HEK293T (cell line): ENCODE measurements around the gene NEURL1.
A peak's percentile ranks its signal among the peaks of the same experiment; 100 is the strongest.

Source experiments
- CTCF ChIA-PET: fragments of 350-600 bp; formaldehyde crosslinking; extraction: SDS; loops from one replicate; lab custom pipeline; 2021; ENCODE audit warnings: antibody characterized with exemption, inconsistent platforms; lab: Yijun Ruan, JAX
- POLR2A ChIA-PET: fragments of 350-600 bp; formaldehyde crosslinking; extraction: SDS; loops from one replicate; lab custom pipeline; 2020; ENCODE audit warnings: antibody characterized with exemption, inconsistent platforms; lab: Yijun Ruan, JAX
- DNase-seq: peaks from one replicate; pipeline ENCODE4 v3.0.0; 2012; ENCODE audit warnings: mixed read lengths; ENCODE audit errors: extremely low spot score
- ARNT ChIP-seq: fragments of 450-650 bp; IDR thresholded peaks from 2 replicates; pipeline ENCODE4 v1.6.1; 2017; ENCODE audit warnings: mild to moderate bottlenecking
- BHLHE40 ChIP-seq: fragments of 450-650 bp; IDR thresholded peaks from 2 replicates; pipeline ENCODE4 v1.6.1; 2016; ENCODE audit warnings: mild to moderate bottlenecking, moderate library complexity, borderline replicate concordance
- CTBP1 ChIP-seq: fragments of 450-650 bp; IDR thresholded peaks from 2 replicates; pipeline ENCODE4 v1.6.1; 2016; ENCODE audit warnings: borderline replicate concordance
- ELF4 ChIP-seq: fragments of 450-650 bp; IDR thresholded peaks from 2 replicates; pipeline ENCODE4 v1.6.1; 2017; ENCODE audit warnings: antibody characterized with exemption
- FOXA1 ChIP-seq: fragments of 450-650 bp; IDR thresholded peaks from 2 replicates; pipeline ENCODE4 v1.6.1; 2016; ENCODE audit warnings: mild to moderate bottlenecking
- FOXK2 ChIP-seq: fragments of 450-650 bp; IDR thresholded peaks from 2 replicates; pipeline ENCODE4 v1.6.1; 2016; ENCODE audit warnings: mild to moderate bottlenecking
- FOXM1 ChIP-seq: fragments of 450-650 bp; IDR thresholded peaks from 2 replicates; pipeline ENCODE4 v1.6.1; 2017; ENCODE audit warnings: mild to moderate bottlenecking, borderline replicate concordance
- HDGF ChIP-seq: fragments of 450-650 bp; IDR thresholded peaks from 2 replicates; pipeline ENCODE4 v1.6.1; 2017; ENCODE audit warnings: antibody characterized with exemption, borderline replicate concordance
- L3MBTL2 ChIP-seq: fragments of 450-650 bp; conservative IDR thresholded peaks from 2 replicates; pipeline ENCODE4 v1.6.1; 2016; ENCODE audit warnings: mild to moderate bottlenecking
- LEF1 ChIP-seq: fragments of 450-650 bp; IDR thresholded peaks from 2 replicates; pipeline ENCODE4 v1.6.1; 2017; ENCODE audit warnings: mild to moderate bottlenecking, borderline replicate concordance
- NFRKB ChIP-seq: fragments of 450-650 bp; IDR thresholded peaks from 2 replicates; pipeline ENCODE4 v1.6.1; 2016; ENCODE audit warnings: mild to moderate bottlenecking, moderate library complexity
- PKNOX1 ChIP-seq: fragments of 450-650 bp; IDR thresholded peaks from 2 replicates; pipeline ENCODE4 v1.6.1; 2016
- SP1 ChIP-seq: fragments of 450-650 bp; IDR thresholded peaks from 2 replicates; pipeline ENCODE4 v1.6.1; 2017
- SUZ12 ChIP-seq: fragments of 450-650 bp; IDR thresholded peaks from 2 replicates; pipeline ENCODE4 v1.6.1; 2016; ENCODE audit warnings: mild to moderate bottlenecking
- TARDBP ChIP-seq: fragments of 450-650 bp; IDR thresholded peaks from 2 replicates; pipeline ENCODE4 v1.6.1; 2016
- ZNF384 ChIP-seq: fragments of 450-650 bp; IDR thresholded peaks from 2 replicates; pipeline ENCODE4 v1.6.1; 2016

The NEURL1 gene

GRCh38 chr10:103592186-103593021, 98.9 kb downstream of the NEURL1 start:
- CTCF ChIA-PET, result interaction anchor here (0.6 to 2.0 kb wide), 5 partner anchors 10 to 307 kb away, joined by 3 to 7 read pairs (median 3); no protein-coding TSS in a partner anchor
- POLR2A ChIA-PET, result no interaction called here
- TF ChIP-seq LEF1, result no peak
- no peak for TF ChIP-seq FOXK2
- no peak for TF ChIP-seq NFRKB
- TF ChIP-seq ZNF384, result no peak
- TF ChIP-seq HDGF, result no peak
- TF ChIP-seq ARNT, result no peak
- no peak for TF ChIP-seq FOXA1
- TF ChIP-seq FOXM1, result no peak
- TF ChIP-seq TARDBP, result no peak
- peak; percentile 85 for DNase-seq

- POLR2A ChIA-PET, result no interaction called here
- CTCF ChIA-PET, result interaction anchor here (0.6 to 2.0 kb wide), 6 partner anchors 11 to 306 kb away, joined by 3 to 7 read pairs (median 4); no protein-coding TSS in a partner anchor
- no peak for TF ChIP-seq SUZ12
- DNase-seq, result no peak
These were observed 99.6 kb downstream of the NEURL1 start for GRCh38 chr10:103593022-103593570.

GRCh38 chr10:103595933-103596726, 102.6 kb downstream of the NEURL1 start:
- POLR2A ChIA-PET, result interaction anchor here (1.3 kb wide), 1 partner anchor 64 kb away, joined by 3 read pairs; no protein-coding TSS in a partner anchor
- no peak for TF ChIP-seq PKNOX1
- no peak for TF ChIP-seq FOXA1
- TF ChIP-seq BHLHE40, result no peak
- no peak for TF ChIP-seq ARNT
- no peak for TF ChIP-seq HDGF
- TF ChIP-seq TARDBP, result no peak
- no peak for TF ChIP-seq ZNF384
- CTCF ChIA-PET, result interaction anchor here (0.6 to 3.3 kb wide), 2 partner anchors 90 to 241 kb away, joined by 4 to 21 read pairs; no protein-coding TSS in a partner anchor
- no peak for DNase-seq

GRCh38 chr10:103597003-103597402, 103.5 kb downstream of the NEURL1 start:
- TF ChIP-seq FOXA1, result no peak
- no peak for TF ChIP-seq BHLHE40
- TF ChIP-seq TARDBP, result no peak
- TF ChIP-seq SP1, result no peak
- no peak for TF ChIP-seq FOXM1
- no peak for TF ChIP-seq HDGF
- no peak for TF ChIP-seq CTBP1
- no peak for TF ChIP-seq ELF4
- no peak for TF ChIP-seq L3MBTL2
- no peak for TF ChIP-seq SUZ12
- no peak for TF ChIP-seq ZNF384
- no peak for TF ChIP-seq NFRKB
- TF ChIP-seq PKNOX1, result no peak
- no peak for TF ChIP-seq ARNT
- no peak for DNase-seq
- POLR2A ChIA-PET, result interaction anchor here (1.3 kb wide), 1 partner anchor 64 kb away, joined by 3 read pairs; no protein-coding TSS in a partner anchor
- CTCF ChIA-PET, result interaction anchor here (0.5 to 3.3 kb wide), 3 partner anchors 89 to 668 kb away, joined by 3 to 21 read pairs (median 4); no protein-coding TSS in a partner anchor

- ChIA-PET POLR2A (no interaction called here), CTCF (interaction anchor here (1.0 to 3.3 kb wide), 4 partner anchors 9 to 88 kb away, joined by 3 to 21 read pairs (median 4); no protein-coding TSS in a partner anchor)
- TF ChIP-seq SP1 (no peak), LEF1 (no peak), FOXM1 (no peak), CTBP1 (no peak), BHLHE40 (no peak), PKNOX1 (peak; percentile 38; the same call in 1 of the 2 replicates), ELF4 (no peak), HDGF (no peak), SUZ12 (no peak), FOXK2 (peak; percentile 87)
- peak; percentile 87 for DNase-seq
These were observed 105.2 kb downstream of the NEURL1 start for GRCh38 chr10:103598654-103599115.
